Left colon (tissue), 2 donors: ENCODE measurements around the gene PXMP4. TPM values are rescaled to one million over a fixed set of nuclear protein-coding genes. Genes with fewer than 3 reads are reported as not detected.
A peak's percentile ranks its signal among the peaks of the same experiment; 100 is the strongest.
"Not testable (repeated sequence)": the region's sequence is repeated elsewhere in the genome, so short reads cannot be mapped to it uniquely, and the experiment has no call there.

ENCODE experiments used
- ATAC-seq: fragments of 200-7000 bp; cut with Tn5 transposase; one replicate; pipeline ENCODE4 v1.9.1; 2020; ENCODE audit warnings: mild to moderate bottlenecking, moderate library complexity
- DNase-seq, 2 donors: peaks; one replicate each; pipeline ENCODE4 v3.0.0-alpha.2; 2020
- intact Hi-C, 2 donors: fragments of 100-400 bp; cut with DNase I in 1 of 2; cut with micrococcal nuclease in 1 of 2; formaldehyde crosslinking; loops; one replicate each; pipeline versions ENCODE4 v1.11.2 to v1.14.0; 2022; cut with DNase I, micrococcal nuclease
- total RNA-seq, 2 donors: library from RNA; stranded (reverse); fragmentation: NEBNext Ultra II Directional; extraction: Animal tissue kit (Norgen Biotek cat#: 25700); gene quantifications; one replicate each; pipeline ENCODE4 v1.2.1, GENCODE V29; 2021
- donor health status: DM: no; HTN: no; CAD: no.
- donor health status: DM: yes; HTN: yes; CAD: no.

PXMP4 gene
- total RNA-seq, 2 donors from 2014 or later = 13.4 to 22.2 TPM

DNA sequence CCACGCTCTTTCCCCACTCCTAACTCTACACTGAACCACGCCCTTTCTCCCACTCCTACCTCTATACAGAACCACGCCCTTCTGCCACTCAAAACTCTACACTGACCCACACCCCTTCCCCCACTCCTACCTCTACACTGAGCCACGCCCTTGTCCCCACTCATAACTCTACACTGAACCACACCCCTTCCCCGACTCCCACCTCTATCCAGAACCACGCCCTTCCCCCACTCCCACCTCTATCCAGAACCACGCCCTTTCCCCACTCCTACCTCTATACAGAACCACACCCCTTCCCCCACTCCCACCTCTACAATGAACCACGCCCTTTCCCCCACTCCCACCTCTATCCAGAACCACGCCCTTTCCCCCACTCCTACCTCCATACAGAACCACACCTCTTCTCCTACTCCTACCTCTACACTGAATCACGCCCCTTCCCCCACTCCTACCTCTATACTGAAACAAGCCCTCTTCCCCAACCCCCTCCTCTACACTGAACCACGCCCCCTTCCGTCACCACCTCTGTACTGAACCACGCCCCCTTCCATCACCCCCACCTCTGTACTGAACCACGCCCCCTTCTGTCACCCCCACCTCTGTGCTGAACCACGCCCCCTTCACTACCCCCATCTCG is 10.1 kb downstream of the PXMP4 start:
- intact Hi-C loops = no loop called here
- DNase-seq (no peak), ATAC-seq (peak; percentile 58)

DNA sequence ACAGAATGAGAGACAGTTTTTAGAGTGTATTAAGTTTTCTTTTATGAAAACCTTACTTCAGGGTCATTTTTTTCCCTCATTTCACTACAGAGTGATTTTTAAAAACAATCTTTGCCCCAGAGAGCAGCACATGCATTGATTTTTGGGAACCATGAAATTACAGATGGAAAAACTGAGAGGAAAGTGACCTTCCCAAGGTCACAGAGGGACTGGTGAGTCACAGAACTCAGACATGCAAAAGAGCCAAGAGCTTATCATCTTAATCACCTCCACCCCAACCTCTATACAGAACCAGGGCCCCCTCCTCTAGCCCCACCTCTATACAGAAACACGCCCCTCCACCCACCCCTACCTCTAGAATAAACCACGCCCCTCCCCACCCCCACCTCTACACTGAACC is 10.7 kb downstream of the PXMP4 start:
- ATAC-seq (peak; percentile 33), DNase-seq (no peak)
- intact Hi-C loops = no loop called here

DNA sequence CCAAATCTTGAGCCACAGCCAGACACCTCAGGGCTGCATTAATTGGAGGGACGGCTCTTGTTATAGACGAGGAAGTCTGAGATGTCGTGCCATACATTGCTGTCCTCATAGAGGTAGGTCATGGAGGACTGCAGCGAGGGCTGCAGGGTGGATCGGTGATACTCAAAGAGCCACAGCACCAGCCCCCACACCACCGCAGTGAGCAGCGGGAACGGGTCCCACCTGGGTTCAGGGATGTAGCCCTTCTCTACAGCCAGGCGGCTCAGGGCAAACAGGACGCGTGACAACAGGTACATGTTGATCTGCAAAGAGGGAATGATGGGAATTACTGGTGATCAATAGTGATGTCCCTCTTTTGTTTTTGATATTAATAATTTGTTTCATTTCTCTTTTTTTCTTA is 12.4 kb downstream of the PXMP4 start:
- intact Hi-C loops = no loop called here
- no peak for ATAC-seq
- DNase-seq = no peak

DNA sequence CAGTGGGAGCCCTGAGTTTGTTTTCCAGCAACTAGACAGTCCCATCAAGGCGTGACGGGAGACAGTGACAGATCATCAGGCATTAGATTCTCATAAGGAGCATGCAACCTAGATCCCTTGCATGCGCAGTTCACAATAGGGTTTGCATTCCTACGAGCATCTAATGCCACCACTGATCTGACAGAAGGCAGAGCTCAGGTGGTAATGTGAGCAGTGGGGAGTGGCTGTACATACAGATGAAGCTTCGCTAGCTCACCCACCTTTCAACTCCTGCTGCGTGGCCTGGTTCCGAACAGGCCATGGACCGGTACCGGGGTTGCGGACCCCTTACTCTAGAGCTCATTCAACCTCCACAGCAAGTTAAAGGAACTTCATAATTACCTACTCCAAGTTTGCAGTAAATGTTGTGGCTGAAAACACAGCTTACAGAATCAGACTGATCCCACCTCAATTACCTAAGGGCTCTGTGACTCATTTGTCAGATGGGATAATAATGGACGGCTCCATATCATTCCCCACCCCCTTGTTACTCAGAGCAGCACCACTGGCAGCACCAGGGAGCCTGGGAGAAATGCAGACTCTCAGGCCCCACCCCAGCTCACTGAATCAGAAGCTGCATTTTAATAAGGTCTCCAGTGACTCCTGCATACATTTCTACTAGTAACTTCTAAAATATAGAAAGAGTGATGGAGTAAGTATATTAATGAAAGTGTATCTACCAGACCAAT is 15.7 kb downstream of the PXMP4 start:
- DNase-seq (no peak), ATAC-seq (no peak)
- intact Hi-C loops = no loop called here

DNA sequence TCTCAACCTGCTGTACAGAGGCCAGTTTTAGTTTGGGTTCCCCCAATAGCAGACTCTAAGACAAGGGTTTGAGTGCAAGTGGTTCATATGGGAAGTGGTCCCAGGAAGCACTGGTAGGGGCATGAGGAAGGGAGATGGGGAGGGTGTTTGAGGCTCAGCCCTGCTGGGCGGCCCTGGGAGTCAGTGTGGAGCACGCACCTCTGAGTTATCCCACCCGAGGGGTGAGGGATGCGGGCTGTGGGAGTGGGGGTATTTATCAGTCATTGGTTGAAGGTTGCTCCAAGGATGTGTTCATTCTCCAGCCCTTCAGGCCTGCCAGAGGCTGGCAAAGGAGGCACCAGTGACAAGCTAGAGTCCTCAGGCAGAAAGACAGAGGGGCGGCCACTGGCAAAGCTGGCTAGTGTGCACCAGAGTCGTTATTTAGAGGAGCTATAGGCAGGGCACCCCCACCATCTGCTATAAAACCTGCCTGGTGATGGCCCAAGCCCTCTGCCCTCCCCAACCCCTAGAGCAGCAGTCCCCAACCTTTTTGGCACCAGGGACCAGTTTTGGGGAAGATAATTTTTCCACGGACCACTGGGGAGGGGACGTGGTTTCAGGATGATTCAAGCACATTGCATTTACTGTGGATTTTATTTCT is 16.5 kb downstream of the PXMP4 start:
- DNase-seq (no peak), ATAC-seq (no peak)
- intact Hi-C loops = no loop called here

- no peak for ATAC-seq
- intact Hi-C loops = no loop called here
These were observed 17.2 kb downstream of the PXMP4 start for GRCh38 chr20:33702861-33703260.

DNA sequence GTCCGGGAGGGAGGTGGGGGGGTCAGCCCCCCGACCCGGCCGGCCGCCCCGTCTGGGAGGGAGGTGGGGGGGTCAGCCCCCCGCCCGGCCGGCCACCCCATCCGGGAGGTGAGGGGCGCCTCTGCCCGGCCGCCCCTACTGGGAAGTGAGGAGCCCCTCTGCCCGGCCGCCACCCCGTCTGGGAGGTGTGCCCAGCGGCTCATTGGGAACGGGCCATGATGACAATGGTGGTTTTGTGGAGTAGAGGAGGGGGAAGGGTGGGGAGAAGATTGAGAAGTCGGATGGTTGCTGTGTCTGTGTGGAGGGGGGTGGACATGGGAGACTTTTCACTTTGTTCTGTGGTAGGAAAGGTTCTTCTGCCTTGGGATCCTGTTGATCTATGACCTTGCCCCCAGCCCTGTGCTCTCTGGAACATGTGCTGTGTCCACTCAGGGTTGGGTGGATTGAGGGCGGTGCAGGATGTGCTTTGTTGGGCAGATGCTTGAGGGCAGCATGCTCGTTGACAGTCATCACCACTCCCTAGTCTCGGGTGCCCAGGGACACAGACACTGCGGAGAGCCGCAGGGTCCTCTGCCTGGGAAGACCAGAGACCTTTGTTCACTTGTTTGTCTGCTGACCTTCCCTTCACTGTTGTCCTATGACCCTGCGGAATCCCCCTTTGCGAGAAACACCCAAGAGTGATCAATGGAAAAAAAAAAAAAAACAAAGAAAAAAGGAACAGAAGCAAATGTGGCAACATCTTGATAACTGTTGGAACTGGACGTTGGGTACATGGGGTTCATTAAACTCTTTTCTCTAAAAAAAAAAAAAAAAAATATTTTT is 18.3 kb downstream of the PXMP4 start:
- ATAC-seq = no peak
- intact Hi-C loops = no loop called here
- DNase-seq = no peak

More at GRCh38 chr20:33702861-33703260, 17.2 kb downstream of the PXMP4 start:
- DNase-seq = no peak

- intact Hi-C loops, ATAC-seq, DNase-seq: not testable (repeated sequence)
These were observed 19.2 kb downstream of the PXMP4 start for GRCh38 chr20:33700696-33701441.

GRCh38 chr20:33698966-33699365 is 21.1 kb downstream of the PXMP4 start:
- DNase-seq, ATAC-seq, intact Hi-C loops: not testable (repeated sequence)

- no peak for ATAC-seq
- no peak for DNase-seq
- intact Hi-C loops = no loop called here
These were observed 23.0 kb downstream of the PXMP4 start for GRCh38 chr20:33697129-33697528.

DNA sequence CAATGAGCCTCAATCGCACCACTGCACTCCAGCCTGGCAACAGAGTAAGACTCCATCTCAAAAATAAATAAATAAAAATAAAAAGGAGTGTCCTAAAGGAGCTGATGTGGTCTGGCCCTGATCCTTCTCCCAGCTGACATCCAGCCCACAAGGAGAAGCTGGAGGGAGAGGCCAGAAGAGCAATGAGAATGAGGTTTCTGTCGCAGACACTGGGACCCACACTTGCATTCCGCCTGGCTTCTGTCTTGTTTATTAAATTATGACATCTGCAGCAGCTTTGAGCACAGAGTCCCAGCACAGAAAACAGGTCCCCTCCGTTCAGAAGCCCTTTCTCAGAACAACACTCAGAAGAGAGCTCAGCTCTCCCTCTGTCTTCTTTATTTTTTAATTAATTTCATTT is 23.7 kb downstream of the PXMP4 start:
- DNase-seq (no peak), ATAC-seq (no peak)
- intact Hi-C loops = no loop called here

DNA sequence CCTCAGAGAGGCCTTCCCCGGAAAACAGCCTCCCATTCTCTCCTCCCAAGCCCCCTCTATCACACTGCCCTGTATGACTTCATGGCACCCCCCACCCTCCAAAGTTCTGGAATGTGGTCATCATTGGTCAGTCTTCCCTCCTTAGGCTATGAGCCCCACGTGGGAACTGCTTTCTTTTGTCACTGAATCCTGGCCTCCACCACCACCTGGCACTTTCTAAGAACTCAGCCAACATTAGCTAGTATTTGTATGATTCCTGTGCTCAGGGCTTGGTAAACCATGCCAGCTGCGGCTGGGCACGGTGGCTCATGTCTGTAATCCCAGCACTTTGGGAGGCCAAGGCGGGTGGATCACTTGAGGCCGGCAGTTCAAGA is 25.5 kb downstream of the PXMP4 start:
- DNase-seq = no peak
- intact Hi-C loops = no loop called here
- ATAC-seq = no peak

GRCh38 chr20:33693741-33694638 is 26.1 kb downstream of the PXMP4 start:
- no peak for ATAC-seq
- DNase-seq = no peak
- intact Hi-C loops = no loop called here

- DNase-seq (no peak), ATAC-seq (no peak)
- intact Hi-C loops = no loop called here
These were observed 26.8 kb downstream of the PXMP4 start for GRCh38 chr20:33693289-33693688.

DNA sequence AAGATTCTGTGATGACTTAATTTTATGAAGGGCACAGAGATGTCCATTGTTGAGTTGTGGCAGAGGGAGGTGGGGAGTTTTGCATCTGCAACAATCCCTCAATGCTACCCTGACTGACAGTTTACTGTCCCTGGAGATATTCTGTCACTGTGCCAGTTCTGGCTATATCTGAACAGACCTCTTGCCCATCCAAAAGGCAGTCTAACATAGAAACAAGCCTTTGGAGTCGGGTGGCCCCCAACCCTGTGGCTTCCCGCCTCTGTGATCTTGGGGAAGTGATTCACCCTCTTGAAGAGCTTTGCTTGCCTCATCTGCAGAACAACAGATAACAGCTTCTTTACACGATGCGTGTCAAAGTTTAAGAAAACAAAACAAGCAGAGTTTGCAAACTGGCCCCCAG is 30.1 kb downstream of the PXMP4 start:
- DNase-seq (no peak), ATAC-seq (no peak)
- intact Hi-C loops = no loop called here

DNA sequence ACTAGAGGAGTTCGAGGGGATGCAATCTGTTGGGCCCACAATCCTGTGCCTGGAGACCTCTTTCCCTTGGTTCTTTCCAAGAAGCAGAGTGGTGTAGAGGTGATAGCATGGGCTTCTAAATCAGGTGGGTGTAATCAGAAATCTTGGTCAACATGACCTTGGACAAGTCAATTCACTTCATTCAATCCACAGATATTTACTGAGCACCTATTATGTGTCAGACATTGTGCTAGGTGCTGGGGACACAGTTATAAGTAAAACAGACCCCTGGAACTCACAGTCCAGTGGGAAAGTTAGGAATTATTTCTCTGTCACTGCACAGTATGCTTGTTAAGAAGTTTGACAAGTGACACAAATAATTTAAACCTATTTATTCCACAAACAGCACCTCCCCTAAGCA is 30.6 kb downstream of the PXMP4 start:
- ATAC-seq (no peak), DNase-seq (no peak)
- intact Hi-C loops = no loop called here

DNA sequence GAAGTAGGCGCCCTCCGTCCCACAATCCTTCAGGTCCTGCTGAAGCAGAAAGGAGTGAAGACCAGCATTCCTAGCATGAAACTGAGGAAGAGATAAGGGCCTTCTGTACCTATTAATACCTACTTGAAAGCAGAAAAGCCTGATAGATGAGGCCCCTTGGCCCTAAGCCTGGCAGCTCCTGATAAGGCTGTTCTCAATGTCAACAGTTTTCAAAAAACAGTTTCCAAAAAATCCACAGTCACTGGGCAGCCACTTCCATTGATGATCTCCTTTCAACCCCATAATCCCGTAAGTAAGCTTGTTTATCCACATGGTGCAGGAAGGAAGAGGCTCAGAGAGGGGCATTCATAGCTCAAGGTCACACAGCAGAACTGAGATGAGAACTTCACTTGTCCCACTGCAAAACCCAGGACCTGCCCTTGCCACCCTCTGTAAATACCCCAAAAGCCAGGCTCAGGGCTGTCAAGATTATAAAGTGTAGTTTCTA is 31.1 kb downstream of the PXMP4 start:
- intact Hi-C loops = no loop called here
- ATAC-seq (no peak), DNase-seq (no peak)
